Effector memory CD4-positive, alpha-beta T cell (primary cell): ENCODE measurements around the gene CEBPE.

ENCODE experiments used
- DNase-seq, 3 donors: peaks; one replicate each; pipeline ENCODE4 v3.0.0-alpha.2; 2020
- H3K27ac ChIP-seq: 2 replicates; pipeline ENCODE4 v1.7.0; 2013; ENCODE audit warnings: mild to moderate bottlenecking, low read length, moderate library complexity; ENCODE audit not compliant: insufficient read depth, poor library complexity, severe bottlenecking
- H3K27me3 ChIP-seq: replicated peaks from 2 replicates; pipeline ENCODE4 v1.7.0; 2013; ENCODE audit warnings: mild to moderate bottlenecking, low read length; ENCODE audit not compliant: insufficient read depth, control insufficient read depth, poor library complexity, severe bottlenecking
- H3K36me3 ChIP-seq: 2 replicates; pipeline ENCODE4 v1.7.0; 2013; ENCODE audit warnings: mild to moderate bottlenecking, low read length, moderate library complexity; ENCODE audit not compliant: control insufficient read depth, insufficient read depth
- H3K4me1 ChIP-seq: 2 replicates; pipeline ENCODE4 v1.7.0; 2013; ENCODE audit warnings: low read length, mild to moderate bottlenecking; ENCODE audit not compliant: control insufficient read depth, insufficient read depth, poor library complexity, severe bottlenecking
- H3K4me3 ChIP-seq: 2 replicates; pipeline ENCODE4 v1.7.0; 2013; ENCODE audit warnings: low read length, low read depth, mild to moderate bottlenecking; ENCODE audit not compliant: insufficient read depth, poor library complexity, severe bottlenecking
- H3K9me3 ChIP-seq: 2 replicates; pipeline ENCODE4 v1.7.0; 2013; ENCODE audit warnings: mild to moderate bottlenecking, low read length, moderate library complexity; ENCODE audit not compliant: control insufficient read depth

CEBPE gene

DNA sequence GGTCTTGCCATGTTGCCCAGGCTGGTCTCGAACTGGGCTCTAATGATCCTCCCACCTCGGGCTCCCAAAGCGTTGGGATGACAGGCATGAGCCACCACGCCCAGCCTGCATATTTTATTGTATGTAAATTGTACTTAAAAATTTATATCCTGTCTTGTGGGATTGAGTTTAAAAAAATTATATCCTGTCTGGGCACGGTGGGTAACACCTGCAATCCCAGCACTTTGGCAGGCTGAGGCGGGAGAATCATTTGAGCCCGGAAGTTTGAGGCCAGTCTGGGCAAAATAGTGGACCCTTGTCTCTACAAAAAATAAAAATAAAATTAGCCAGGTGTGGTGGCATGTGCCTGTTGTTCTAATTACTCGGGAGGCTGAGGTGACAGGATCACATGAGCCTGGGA, 13.9 kb upstream of the CEBPE start:
- no peak for DNase-seq
- H3K4me3 ChIP-seq = no peak overlapping the region
- no peak overlapping the region for H3K27ac ChIP-seq
- H3K4me1 ChIP-seq = no peaks in the 10 kb centered on the region
- H3K9me3 ChIP-seq = no peaks in the 10 kb centered on the region
- no peaks in the 10 kb centered on the region for H3K36me3 ChIP-seq
- no peaks in the 10 kb centered on the region for H3K27me3 ChIP-seq

GRCh38 chr14:23131482-23131881, 12.4 kb upstream of the CEBPE start:
- H3K4me1 ChIP-seq = no peaks in the 10 kb centered on the region
- no peaks in the 10 kb centered on the region for H3K27me3 ChIP-seq
- H3K9me3 ChIP-seq = no peaks in the 10 kb centered on the region
- H3K4me3 ChIP-seq = no peak overlapping the region
- H3K27ac ChIP-seq = no peak overlapping the region
- no peak for DNase-seq
- no peaks in the 10 kb centered on the region for H3K36me3 ChIP-seq

GRCh38 chr14:23130871-23131270, 11.8 kb upstream of the CEBPE start:
- Histone ChIP-seq H3K9me3 (no peaks in the 10 kb centered on the region), H3K4me3 (no peak overlapping the region), H3K36me3 (no peaks in the 10 kb centered on the region), H3K27me3 (no peaks in the 10 kb centered on the region), H3K4me1 (no peaks in the 10 kb centered on the region), H3K27ac (no peak overlapping the region)
- no peak for DNase-seq

- Histone ChIP-seq H3K4me1 (no peaks in the 10 kb centered on the region), H3K9me3 (no peaks in the 10 kb centered on the region), H3K27me3 (no peaks in the 10 kb centered on the region), H3K27ac (no peak overlapping the region), H3K4me3 (no peak overlapping the region), H3K36me3 (no peaks in the 10 kb centered on the region)
- DNase-seq = no peak
Measured at GRCh38 chr14:23129759-23130316, 10.8 kb upstream of the CEBPE start.

- no peaks in the 10 kb centered on the region for H3K9me3 ChIP-seq
- H3K27ac ChIP-seq = no peak overlapping the region
Measured at GRCh38 chr14:23128969-23129758, 10.1 kb upstream of the CEBPE start.

GRCh38 chr14:23127861-23128260, 8.8 kb upstream of the CEBPE start:
- no peaks in the 10 kb centered on the region for H3K27me3 ChIP-seq
- DNase-seq = no peak
- H3K9me3 ChIP-seq = no peaks in the 10 kb centered on the region
- H3K27ac ChIP-seq = no peak overlapping the region
- no peaks in the 10 kb centered on the region for H3K4me1 ChIP-seq
- no peak overlapping the region for H3K4me3 ChIP-seq
- H3K36me3 ChIP-seq = no peaks in the 10 kb centered on the region

More at GRCh38 chr14:23128969-23129758, 10.1 kb upstream of the CEBPE start:
- Histone ChIP-seq H3K4me3 (no peak overlapping the region), H3K27me3 (no peaks in the 10 kb centered on the region), H3K36me3 (no peaks in the 10 kb centered on the region), H3K4me1 (no peaks in the 10 kb centered on the region)
- DNase-seq = no peak

GRCh38 chr14:23126548-23127278, 7.7 kb upstream of the CEBPE start:
- Histone ChIP-seq H3K27me3 (no peaks in the 10 kb centered on the region), H3K27ac (no peak overlapping the region), H3K36me3 (no peaks in the 10 kb centered on the region), H3K9me3 (no peaks in the 10 kb centered on the region), H3K4me3 (no peak overlapping the region), H3K4me1 (no peaks in the 10 kb centered on the region)
- no peak for DNase-seq

GRCh38 chr14:23125933-23126524, 7.0 kb upstream of the CEBPE start:
- H3K4me3 ChIP-seq = no peak overlapping the region
- no peaks in the 10 kb centered on the region for H3K36me3 ChIP-seq
- H3K9me3 ChIP-seq = no peaks in the 10 kb centered on the region
- no peak overlapping the region for H3K27ac ChIP-seq
- DNase-seq = no peak
- peaks cover 6% of the 10 kb centered on the region for H3K4me1 ChIP-seq
- no peaks in the 10 kb centered on the region for H3K27me3 ChIP-seq

GRCh38 chr14:23125011-23125410, 6.0 kb upstream of the CEBPE start:
- no peaks in the 10 kb centered on the region for H3K27me3 ChIP-seq
- DNase-seq = no peak
- H3K4me3 ChIP-seq = no peak overlapping the region
- H3K27ac ChIP-seq = no peak overlapping the region
- no peaks in the 10 kb centered on the region for H3K36me3 ChIP-seq
- H3K4me1 ChIP-seq = peaks cover 16% of the 10 kb centered on the region
- H3K9me3 ChIP-seq = no peaks in the 10 kb centered on the region
